ENCODE results near the gene PECR. TPM values are rescaled to one million over a fixed set of nuclear protein-coding genes. Genes with fewer than 3 reads are reported as not detected.

Gene PECR
- total and polyA plus RNA-seq, 2 of the 13 experiments (the other 11 are each of a cell fraction or from before 2014, with no cell fraction given): 151 to 153 TPM

GRCh38 chr2:216114714-216115531 is 33.3 kb upstream of the PECR start (continued):
- TF ChIP-seq ZNF235 (CRISPR knock-in tag; IDR thresholded peaks at IDR 0.05; ENCODE audit: borderline replicate concordance) (no peak), NFKBIZ (CRISPR knock-in tag; IDR thresholded peaks at IDR 0.05) (no peak), REXO4 (CRISPR knock-in tag; IDR thresholded peaks at IDR 0.05; ENCODE audit: borderline replicate concordance) (no peak), ZNF225 (CRISPR knock-in tag; IDR thresholded peaks at IDR 0.05) (no peak), ZSCAN9 (CRISPR knock-in tag; IDR thresholded peaks at IDR 0.05; ENCODE audit: borderline replicate concordance) (0 out of 2 replicates have a peak, but pooled peaks have one; percentile 12), ZBTB38 (CRISPR knock-in tag; IDR thresholded peaks at IDR 0.05) (0 out of 2 replicates have a peak, but pooled peaks have one; percentile 46), CEBPB (IDR thresholded peaks at IDR 0.05; ENCODE audit: borderline replicate concordance, low read depth, low read length) (no peak), ZC3H13 (CRISPR knock-in tag; IDR thresholded peaks at IDR 0.05) (no peak), THAP9 (CRISPR knock-in tag; IDR thresholded peaks at IDR 0.05; ENCODE audit: borderline replicate concordance) (peak; percentile 64; the same call in 1 of the 2 replicates), ZNF781 (CRISPR knock-in tag; IDR thresholded peaks at IDR 0.05; ENCODE audit: borderline replicate concordance, not compliant biosample characterization) (peak; percentile 37), KLF13 (CRISPR knock-in tag; IDR thresholded peaks at IDR 0.05) (no peak), ZNF747 (CRISPR knock-in tag; IDR thresholded peaks at IDR 0.05; ENCODE audit: borderline replicate concordance) (0 out of 2 replicates have a peak, but pooled peaks have one; percentile 26), PITX1 (CRISPR knock-in tag; IDR thresholded peaks at IDR 0.05) (peak; percentile 51; the same call in 1 of the 2 replicates), MIER3 (CRISPR knock-in tag; IDR thresholded peaks at IDR 0.05; ENCODE audit: borderline replicate concordance) (0 out of 2 replicates have a peak, but pooled peaks have one; percentile 23), ZNF672 (CRISPR knock-in tag; IDR thresholded peaks at IDR 0.05) (no peak), FOXA3 (CRISPR knock-in tag; IDR thresholded peaks at IDR 0.05) (peak; percentile 2; the same call in 1 of the 2 replicates), ZNF615 (CRISPR knock-in tag; IDR thresholded peaks at IDR 0.05; ENCODE audit: borderline replicate concordance) (no peak), ZSCAN31 (CRISPR knock-in tag; IDR thresholded peaks at IDR 0.05; ENCODE audit: low read depth) (peak; percentile 22), SNRNP70 (IDR thresholded peaks at IDR 0.05; ENCODE audit: low read depth, low read length) (no peak), NCOR1 (IDR thresholded peaks at IDR 0.05; ENCODE audit: borderline replicate concordance, low read length) (0 out of 2 replicates have a peak, but pooled peaks have one; percentile 52), ATF4 (CRISPR knock-in tag; IDR thresholded peaks at IDR 0.05) (no peak), SALL1 (CRISPR knock-in tag; IDR thresholded peaks at IDR 0.05) (peak; percentile 72), ATF7 (IDR thresholded peaks at IDR 0.05) (no peak), ATF7 (CRISPR knock-in tag; IDR thresholded peaks at IDR 0.05) (no peak), ZNF230 (CRISPR knock-in tag; IDR thresholded peaks at IDR 0.05) (no peak), KAT2B (IDR thresholded peaks at IDR 0.05; ENCODE audit: borderline replicate concordance, low read depth, low read length) (no peak), FOXK1 (CRISPR knock-in tag; IDR thresholded peaks at IDR 0.05; ENCODE audit: borderline replicate concordance, low read depth) (peak; percentile 38; the same call in 1 of the 2 replicates), ZFP37 (CRISPR knock-in tag; IDR thresholded peaks at IDR 0.05; ENCODE audit: borderline replicate concordance) (no peak)
